Activated naive CD8-positive, alpha-beta T cell treated with anti-CD3 and anti-CD28 coated beads for 36 hours (primary cell): Measurements from ENCODE around the gene MAP1B. TPM values are rescaled to one million over a fixed set of nuclear protein-coding genes. Genes with fewer than 3 reads are reported as not detected.

Source experiments
- DNase-seq: peaks from one replicate; pipeline ENCODE4 v3.0.0; 2021
- H3K27ac Mint-ChIP-seq: one replicate; pipeline ENCODE4 v1.8.0; 2022; ENCODE audit warnings: mild to moderate bottlenecking, moderate library complexity, mixed read lengths
- H3K27me3 Mint-ChIP-seq: one replicate; pipeline ENCODE4 v1.8.0; 2022; ENCODE audit warnings: mild to moderate bottlenecking, mixed read lengths
- H3K36me3 Mint-ChIP-seq: one replicate; pipeline ENCODE4 v1.8.0; 2021; ENCODE audit warnings: mild to moderate bottlenecking, mixed read lengths
- H3K4me1 Mint-ChIP-seq: one replicate; pipeline ENCODE4 v1.8.0; 2021; ENCODE audit warnings: mixed read lengths
- H3K4me3 Mint-ChIP-seq: one replicate; pipeline ENCODE4 v1.8.0; 2022; ENCODE audit warnings: mild to moderate bottlenecking, moderate library complexity, mixed read lengths
- H3K9me3 Mint-ChIP-seq: one replicate; pipeline ENCODE4 v1.8.0; 2022; ENCODE audit warnings: mixed read lengths
- total RNA-seq, 2 experiments: library from RNA; stranded (reverse); gene quantifications; one replicate each; pipeline ENCODE4 v1.2.3, GENCODE V29; 2021

MAP1B gene
- total RNA-seq, 2 experiments from 2014 or later: 0.10 to 0.27 TPM

DNA sequence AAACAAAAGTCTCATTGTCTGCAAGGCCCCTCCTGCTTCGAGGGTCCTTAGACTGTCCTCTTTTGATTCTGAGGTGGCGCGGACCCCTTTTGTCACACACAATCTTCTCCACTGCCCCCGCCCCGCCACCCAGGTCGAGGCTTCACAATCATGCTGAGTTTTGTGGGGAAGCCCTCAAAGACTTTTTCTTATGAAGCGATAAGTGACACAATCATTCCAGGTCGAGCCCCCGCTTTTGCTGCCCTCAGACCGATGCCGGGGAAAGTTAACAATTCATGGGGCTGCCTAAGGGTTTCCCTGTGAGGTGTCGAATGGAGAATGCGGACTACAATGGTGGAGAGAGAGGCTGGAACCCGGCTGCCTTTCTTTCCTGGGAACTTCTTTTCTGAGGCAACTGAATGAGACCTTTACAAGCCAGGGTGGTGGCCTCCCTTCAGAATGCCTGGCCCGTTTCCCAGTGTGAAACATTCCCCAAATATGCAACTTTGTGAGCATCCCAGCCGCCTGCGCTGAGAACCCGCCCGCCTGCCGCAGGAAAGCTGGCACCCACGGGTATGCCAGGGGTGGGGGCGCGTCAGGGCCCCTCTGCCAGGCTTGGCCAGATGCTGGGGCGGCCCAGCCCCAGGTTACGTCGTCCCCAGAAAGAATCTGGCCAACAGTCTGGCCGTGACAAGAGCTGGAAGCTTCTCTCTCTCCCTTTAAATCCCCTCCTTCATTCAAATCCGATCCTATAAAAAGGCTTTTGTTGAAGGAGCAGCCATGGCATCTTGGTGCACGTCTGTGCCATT lies 71.9 kb downstream of the MAP1B start:
- Mint-ChIP-seq H3K4me1 (no peaks in the 10 kb centered on the region), H3K4me3 (no peak overlapping the region), H3K36me3 (no peaks in the 10 kb centered on the region), H3K27me3 (peaks cover 49% of the 10 kb centered on the region), H3K9me3 (no peaks in the 10 kb centered on the region), H3K27ac (no peak overlapping the region)
- DNase-seq: no peak

DNA sequence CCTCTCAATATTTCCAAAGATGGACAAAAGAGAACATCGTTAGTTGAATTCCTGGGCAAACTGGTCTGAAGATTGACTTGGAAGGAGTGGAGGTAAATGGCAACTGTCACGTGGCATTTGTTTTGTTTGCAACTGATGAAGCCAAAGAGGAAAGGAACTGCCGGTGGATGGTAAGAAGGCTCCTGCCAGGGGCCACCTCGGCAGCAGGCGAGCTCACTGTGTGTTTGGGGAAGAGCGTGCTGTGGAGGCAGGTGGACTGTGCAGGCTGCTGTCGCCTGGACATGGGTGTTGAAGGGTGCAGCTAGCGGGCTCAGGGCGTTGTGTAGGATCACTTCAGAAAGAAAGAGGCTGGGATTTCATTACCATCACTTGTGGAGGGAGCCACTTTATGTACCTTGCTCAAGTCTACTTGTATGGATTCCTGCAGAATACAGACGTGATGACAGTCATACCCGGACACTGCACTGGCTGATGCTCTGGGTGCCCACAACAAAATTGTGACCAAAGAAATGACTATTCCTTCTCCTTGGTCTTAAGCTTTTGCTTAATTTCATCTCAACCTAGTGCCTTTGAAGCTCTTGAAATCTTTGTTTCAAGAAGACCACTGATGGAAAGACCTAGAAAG lies 72.7 kb downstream of the MAP1B start:
- Mint-ChIP-seq H3K9me3 (no peaks in the 10 kb centered on the region), H3K27ac (no peak overlapping the region), H3K36me3 (no peaks in the 10 kb centered on the region), H3K4me3 (no peak overlapping the region), H3K4me1 (no peaks in the 10 kb centered on the region), H3K27me3 (peaks cover 49% of the 10 kb centered on the region)
- no peak for DNase-seq

DNA sequence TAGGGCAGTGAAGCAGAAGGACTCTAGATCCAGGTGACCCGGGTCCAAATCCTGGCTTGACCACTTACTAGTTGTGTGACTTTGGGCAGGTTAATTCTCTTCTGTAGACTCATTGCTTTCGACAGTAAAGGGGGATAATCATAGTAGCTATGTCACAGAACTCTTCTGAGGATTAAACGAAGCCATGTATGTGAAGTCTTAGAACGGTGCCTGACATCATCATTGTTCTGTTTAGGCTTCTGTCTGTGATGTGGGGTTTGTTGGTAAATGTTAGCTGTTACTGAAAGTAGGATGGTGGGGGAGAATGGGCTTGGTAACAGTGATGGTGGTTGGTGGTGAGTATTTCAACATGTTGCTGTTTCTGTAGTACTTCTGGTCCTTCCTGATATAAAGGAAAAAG lies 73.7 kb downstream of the MAP1B start:
- no peaks in the 10 kb centered on the region for H3K36me3 Mint-ChIP-seq
- no peak overlapping the region for H3K4me3 Mint-ChIP-seq
- H3K4me1 Mint-ChIP-seq: no peaks in the 10 kb centered on the region
- no peaks in the 10 kb centered on the region for H3K9me3 Mint-ChIP-seq
- H3K27me3 Mint-ChIP-seq: peaks cover 42% of the 10 kb centered on the region
- H3K27ac Mint-ChIP-seq: no peak overlapping the region
- no peak for DNase-seq

DNA sequence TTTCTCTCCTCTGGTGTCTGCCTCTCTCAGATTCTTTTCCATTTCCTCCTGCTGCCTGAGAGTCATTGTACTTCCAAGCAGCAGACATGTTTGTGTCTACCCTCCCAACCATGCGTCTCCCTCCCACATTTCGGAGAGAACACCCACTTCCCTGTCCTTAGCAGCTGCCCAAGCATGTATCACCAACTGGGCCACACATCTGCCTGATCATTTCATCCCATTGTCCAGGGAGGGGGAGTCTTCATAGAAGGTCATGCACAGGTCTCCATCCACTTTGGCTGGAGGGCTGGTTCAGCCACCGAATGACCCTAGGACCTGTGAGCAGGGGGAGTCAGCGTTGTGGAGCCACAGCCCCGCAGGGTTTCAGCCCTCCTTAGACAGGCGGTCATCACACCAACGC lies 75.4 kb downstream of the MAP1B start:
- no peak for DNase-seq
- Mint-ChIP-seq H3K9me3 (no peaks in the 10 kb centered on the region), H3K36me3 (no peaks in the 10 kb centered on the region), H3K27ac (no peak overlapping the region), H3K4me3 (no peak overlapping the region), H3K27me3 (peaks cover 38% of the 10 kb centered on the region), H3K4me1 (no peaks in the 10 kb centered on the region)

DNA sequence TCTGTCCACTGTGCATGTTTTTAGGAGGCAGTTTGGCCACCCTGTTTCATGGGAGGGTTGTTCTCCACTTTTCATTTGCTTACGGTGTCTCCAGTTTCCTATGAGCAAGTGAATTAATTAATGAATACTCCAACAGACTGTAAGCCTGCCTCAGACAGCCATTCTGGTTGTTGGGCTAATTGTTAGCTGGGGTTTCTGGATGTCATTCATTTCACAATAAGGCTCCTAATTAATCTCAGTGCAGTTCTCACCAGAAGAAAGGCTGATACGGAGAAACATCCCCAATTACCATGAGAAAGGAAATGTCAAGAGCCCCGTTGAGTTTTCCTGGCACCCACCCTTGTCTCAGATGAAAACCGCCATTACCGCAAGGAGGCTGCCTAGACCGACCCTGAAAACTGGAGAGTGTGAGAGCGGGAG lies 75.8 kb downstream of the MAP1B start:
- no peaks in the 10 kb centered on the region for H3K36me3 Mint-ChIP-seq
- H3K27me3 Mint-ChIP-seq: peaks cover 34% of the 10 kb centered on the region
- H3K9me3 Mint-ChIP-seq: no peaks in the 10 kb centered on the region
- H3K4me3 Mint-ChIP-seq: no peak overlapping the region
- no peak for DNase-seq
- H3K27ac Mint-ChIP-seq: no peak overlapping the region
- no peaks in the 10 kb centered on the region for H3K4me1 Mint-ChIP-seq

DNA sequence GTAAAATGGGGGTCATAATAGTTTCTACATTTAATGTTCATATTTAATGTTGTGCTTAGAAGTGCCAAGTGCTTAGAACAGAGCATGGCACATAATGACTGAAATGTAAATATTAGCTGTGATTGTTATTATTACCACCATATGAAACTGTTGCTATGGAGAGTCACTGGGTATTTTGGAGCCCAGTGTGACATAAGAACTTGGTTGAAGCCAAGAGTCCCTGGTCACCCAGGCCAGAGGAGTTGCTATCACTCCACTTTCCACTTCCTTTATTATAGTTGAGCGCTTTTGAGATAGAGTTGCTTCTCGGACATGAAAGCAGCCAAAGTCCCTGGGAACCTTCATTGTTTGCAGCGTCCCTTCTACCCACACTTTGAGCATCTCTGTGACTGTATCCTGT lies 77.1 kb downstream of the MAP1B start:
- no peaks in the 10 kb centered on the region for H3K36me3 Mint-ChIP-seq
- no peaks in the 10 kb centered on the region for H3K4me1 Mint-ChIP-seq
- peaks cover 30% of the 10 kb centered on the region for H3K27me3 Mint-ChIP-seq
- no peak for DNase-seq
- H3K9me3 Mint-ChIP-seq: no peaks in the 10 kb centered on the region
- H3K27ac Mint-ChIP-seq: no peak overlapping the region
- H3K4me3 Mint-ChIP-seq: no peak overlapping the region

DNA sequence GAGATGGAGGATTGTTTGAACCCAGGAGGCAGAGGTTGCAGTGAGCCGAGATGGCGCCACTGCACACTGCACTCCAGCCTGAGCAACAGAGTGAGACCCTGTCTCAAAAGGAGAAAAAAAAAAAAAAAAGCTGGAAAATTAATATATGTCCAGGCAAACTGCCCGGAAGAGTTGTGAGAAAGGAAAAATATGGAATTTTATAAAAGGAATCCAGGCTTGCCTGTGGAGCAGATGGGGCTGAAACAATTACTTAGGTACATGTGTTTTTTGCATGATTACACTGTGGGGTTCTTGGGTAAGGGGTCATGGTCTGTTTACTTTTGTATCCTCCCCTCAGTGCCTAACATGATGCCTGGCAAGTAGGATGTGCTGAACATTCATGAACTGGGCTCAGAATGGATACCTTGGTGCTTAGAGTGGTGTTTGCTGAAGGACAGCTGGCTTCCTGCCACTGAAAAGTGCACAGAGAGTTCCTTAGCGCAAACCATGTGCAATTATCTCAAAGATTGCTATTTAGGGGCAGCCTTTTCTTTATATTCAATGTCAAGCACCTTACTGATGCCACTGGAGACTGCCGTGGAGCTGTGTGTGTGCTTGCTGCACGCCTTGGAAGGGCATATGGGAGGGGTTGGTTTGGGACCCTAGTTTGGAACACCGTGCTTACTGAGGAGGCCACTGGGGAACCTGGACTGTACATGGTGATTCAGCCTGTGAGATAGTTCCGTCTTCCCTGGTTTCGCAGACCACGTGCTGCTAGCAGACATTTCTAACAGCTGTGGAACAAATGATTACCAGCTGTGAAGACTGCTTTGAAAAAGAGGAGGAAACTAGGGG lies 78.4 kb downstream of the MAP1B start:
- peaks cover 25% of the 10 kb centered on the region for H3K27me3 Mint-ChIP-seq
- no peaks in the 10 kb centered on the region for H3K36me3 Mint-ChIP-seq
- no peaks in the 10 kb centered on the region for H3K4me1 Mint-ChIP-seq
- no peaks in the 10 kb centered on the region for H3K9me3 Mint-ChIP-seq
- no peak overlapping the region for H3K4me3 Mint-ChIP-seq
- no peak for DNase-seq
- H3K27ac Mint-ChIP-seq: no peak overlapping the region

DNA sequence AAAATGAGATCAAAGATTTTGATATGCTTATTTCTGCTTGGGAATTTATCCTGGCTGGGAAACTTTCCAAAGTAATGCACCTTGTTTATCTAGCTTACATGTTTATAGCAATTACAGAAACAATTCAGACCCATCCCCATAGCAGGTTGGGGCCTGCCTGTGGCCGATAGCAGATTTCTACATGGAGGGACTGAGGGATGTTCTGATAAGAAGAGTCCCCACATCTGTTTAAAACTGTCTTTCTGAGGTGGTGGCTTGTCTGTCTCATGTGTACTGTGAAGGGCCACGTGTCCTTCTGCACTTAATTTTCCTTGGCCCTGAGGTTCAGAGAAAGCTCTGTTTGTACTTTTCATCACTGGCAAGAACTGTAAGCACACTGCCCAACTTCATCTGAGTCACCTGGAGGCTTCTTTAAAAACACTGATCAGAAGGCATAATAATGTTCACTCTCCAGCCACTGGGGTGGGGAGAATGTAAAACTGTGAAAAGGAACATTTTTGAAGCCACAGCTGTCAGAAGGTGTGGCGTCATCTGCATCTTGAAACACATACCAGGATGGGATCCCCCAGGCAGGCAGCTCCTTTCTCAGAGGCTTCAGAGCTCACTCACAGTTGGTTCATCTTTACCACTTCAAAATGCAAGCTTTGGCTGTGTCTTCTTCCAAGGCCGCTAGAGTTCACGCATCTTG lies 80.3 kb downstream of the MAP1B start:
- no peaks in the 10 kb centered on the region for H3K4me1 Mint-ChIP-seq
- DNase-seq: no peak
- no peaks in the 10 kb centered on the region for H3K9me3 Mint-ChIP-seq
- peaks cover 15% of the 10 kb centered on the region for H3K27me3 Mint-ChIP-seq
- H3K36me3 Mint-ChIP-seq: no peaks in the 10 kb centered on the region
- H3K27ac Mint-ChIP-seq: no peak overlapping the region
- no peak overlapping the region for H3K4me3 Mint-ChIP-seq

DNA sequence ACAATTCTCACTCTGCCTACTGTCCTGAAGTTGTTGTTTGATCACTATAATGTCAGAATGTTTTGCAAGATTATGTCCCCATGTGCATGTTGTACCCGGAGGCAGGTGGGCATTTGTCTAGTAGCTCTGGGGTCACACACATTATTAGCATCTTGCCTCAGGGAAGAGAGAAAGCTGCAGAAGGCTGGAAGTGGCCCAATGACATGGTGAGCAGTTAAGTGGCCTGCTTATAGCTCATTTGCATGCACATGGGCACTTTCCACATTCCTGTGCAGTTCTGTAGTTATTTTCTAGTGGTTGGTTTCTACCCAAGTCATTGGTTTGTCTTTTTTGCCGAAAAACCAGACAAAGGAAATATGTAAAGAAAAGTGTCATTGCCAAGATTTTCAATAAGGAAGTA lies 80.9 kb downstream of the MAP1B start:
- Mint-ChIP-seq H3K36me3 (no peaks in the 10 kb centered on the region), H3K4me3 (no peak overlapping the region), H3K9me3 (no peaks in the 10 kb centered on the region), H3K27me3 (peaks cover 16% of the 10 kb centered on the region), H3K27ac (no peak overlapping the region), H3K4me1 (no peaks in the 10 kb centered on the region)
- no peak for DNase-seq

DNA sequence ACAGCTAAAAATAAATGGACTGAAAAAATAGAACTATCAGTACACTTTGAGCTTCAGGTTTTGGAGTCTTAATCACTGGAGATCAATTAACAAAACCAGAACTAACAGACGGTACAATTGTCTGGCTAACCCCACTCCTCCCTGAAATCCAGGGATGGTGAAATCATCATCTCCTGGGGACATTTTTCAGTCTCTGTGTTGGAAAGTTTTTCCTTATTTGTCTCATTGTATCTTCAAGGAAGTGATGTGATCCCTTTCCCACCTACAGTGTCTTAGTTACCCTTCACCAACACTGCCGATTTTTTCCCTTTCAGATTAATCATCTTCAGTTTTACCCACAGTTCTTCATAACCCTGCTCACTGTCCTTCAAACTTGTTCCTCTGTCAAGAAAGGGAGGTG lies 81.9 kb downstream of the MAP1B start:
- H3K4me3 Mint-ChIP-seq: no peak overlapping the region
- no peaks in the 10 kb centered on the region for H3K4me1 Mint-ChIP-seq
- peaks cover 17% of the 10 kb centered on the region for H3K27me3 Mint-ChIP-seq

DNA sequence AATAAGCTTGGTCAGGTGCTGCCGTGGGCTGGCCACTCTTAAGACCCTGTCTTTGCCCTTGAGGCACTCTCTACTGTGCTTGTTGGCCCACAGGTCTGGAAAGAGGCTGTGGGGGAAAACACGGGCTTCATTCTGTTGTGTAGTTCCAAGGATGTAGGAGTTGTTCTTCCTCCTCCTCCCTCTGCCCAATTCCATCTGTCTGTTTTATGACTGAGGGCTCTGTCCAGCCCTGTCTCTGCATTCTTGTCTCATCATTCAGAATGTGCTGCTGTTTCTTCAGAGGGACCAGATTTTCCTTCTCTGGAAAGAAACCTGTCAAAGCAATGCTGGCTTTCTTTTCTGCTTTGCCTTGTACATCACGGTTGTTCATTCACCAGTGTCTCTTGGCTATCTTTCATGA lies 84.1 kb downstream of the MAP1B start:
- Mint-ChIP-seq H3K36me3 (peaks cover 1% of the 10 kb centered on the region), H3K27me3 (peaks cover 30% of the 10 kb centered on the region), H3K4me1 (no peaks in the 10 kb centered on the region), H3K4me3 (no peak overlapping the region), H3K9me3 (no peaks in the 10 kb centered on the region), H3K27ac (no peak overlapping the region)
- DNase-seq: no peak

More for the DNA sequence above, 81.9 kb downstream of the MAP1B start:
- DNase-seq: no peak
- no peaks in the 10 kb centered on the region for H3K9me3 Mint-ChIP-seq
- no peak overlapping the region for H3K27ac Mint-ChIP-seq
- no peaks in the 10 kb centered on the region for H3K36me3 Mint-ChIP-seq

DNA sequence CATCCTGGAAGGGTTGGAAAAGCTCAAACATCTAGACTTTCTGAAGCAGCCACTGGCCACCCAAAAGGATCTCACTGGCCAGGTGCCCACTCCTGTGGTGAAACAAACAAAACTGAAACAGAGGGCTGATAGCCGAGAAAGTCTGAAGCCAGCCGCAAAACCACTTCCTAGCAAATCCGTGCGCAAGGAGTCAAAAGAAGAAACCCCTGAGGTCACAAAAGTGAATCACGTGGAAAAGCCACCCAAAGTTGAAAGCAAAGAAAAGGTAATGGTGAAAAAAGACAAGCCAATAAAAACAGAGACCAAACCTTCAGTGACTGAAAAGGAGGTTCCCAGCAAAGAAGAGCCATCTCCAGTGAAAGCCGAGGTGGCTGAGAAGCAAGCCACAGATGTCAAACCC lies 87.6 kb downstream of the MAP1B start:
- DNase-seq: peak; percentile 18
- no peaks in the 10 kb centered on the region for H3K9me3 Mint-ChIP-seq
- H3K27ac Mint-ChIP-seq: no peak overlapping the region
- H3K4me1 Mint-ChIP-seq: no peaks in the 10 kb centered on the region
- H3K36me3 Mint-ChIP-seq: peaks cover 1% of the 10 kb centered on the region
- no peak overlapping the region for H3K4me3 Mint-ChIP-seq
- H3K27me3 Mint-ChIP-seq: peaks cover 26% of the 10 kb centered on the region

DNA sequence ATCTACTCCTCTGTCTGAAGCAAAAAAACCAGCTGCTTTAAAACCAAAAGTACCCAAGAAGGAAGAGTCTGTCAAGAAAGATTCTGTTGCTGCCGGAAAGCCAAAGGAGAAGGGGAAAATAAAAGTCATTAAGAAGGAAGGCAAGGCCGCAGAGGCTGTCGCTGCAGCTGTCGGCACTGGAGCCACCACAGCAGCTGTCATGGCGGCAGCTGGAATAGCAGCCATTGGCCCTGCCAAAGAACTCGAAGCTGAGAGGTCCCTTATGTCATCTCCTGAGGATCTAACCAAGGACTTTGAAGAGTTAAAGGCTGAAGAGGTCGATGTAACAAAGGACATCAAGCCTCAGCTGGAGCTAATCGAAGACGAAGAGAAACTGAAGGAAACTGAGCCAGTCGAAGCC lies 88.3 kb downstream of the MAP1B start:
- Mint-ChIP-seq H3K9me3 (no peaks in the 10 kb centered on the region), H3K27me3 (peaks cover 26% of the 10 kb centered on the region)

DNA sequence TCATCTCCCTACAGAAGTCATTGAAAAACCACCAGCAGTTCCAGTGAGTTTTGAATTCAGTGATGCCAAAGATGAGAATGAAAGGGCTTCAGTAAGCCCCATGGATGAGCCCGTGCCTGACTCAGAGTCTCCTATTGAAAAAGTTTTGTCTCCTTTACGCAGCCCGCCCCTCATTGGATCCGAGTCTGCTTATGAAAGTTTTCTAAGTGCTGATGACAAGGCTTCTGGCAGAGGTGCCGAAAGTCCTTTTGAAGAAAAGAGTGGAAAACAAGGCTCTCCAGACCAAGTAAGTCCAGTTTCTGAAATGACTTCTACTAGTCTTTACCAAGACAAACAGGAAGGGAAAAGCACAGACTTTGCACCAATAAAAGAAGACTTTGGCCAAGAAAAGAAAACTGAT lies 90.1 kb downstream of the MAP1B start:
- Mint-ChIP-seq H3K9me3 (no peaks in the 10 kb centered on the region), H3K4me1 (no peaks in the 10 kb centered on the region), H3K4me3 (no peak overlapping the region), H3K27me3 (peaks cover 25% of the 10 kb centered on the region), H3K36me3 (peaks cover 1% of the 10 kb centered on the region), H3K27ac (no peak overlapping the region)
- DNase-seq: no peak

More for the DNA sequence above, 88.3 kb downstream of the MAP1B start:
- Mint-ChIP-seq H3K4me3 (no peak overlapping the region), H3K36me3 (peaks cover 1% of the 10 kb centered on the region), H3K4me1 (no peaks in the 10 kb centered on the region), H3K27ac (no peak overlapping the region)
- no peak for DNase-seq

DNA sequence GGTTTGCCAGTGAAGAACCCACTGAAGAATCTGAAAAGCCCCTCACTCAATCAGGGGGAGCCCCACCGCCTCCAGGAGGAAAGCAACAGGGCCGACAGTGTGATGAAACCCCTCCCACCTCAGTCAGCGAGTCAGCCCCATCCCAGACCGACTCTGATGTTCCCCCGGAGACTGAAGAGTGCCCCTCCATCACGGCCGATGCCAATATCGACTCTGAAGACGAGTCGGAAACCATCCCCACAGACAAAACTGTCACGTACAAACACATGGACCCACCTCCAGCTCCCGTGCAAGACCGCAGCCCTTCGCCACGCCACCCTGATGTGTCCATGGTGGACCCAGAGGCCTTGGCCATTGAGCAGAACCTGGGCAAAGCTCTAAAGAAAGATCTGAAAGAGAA lies 92.4 kb downstream of the MAP1B start:
- Mint-ChIP-seq H3K4me3 (no peak overlapping the region), H3K27ac (no peak overlapping the region), H3K4me1 (no peaks in the 10 kb centered on the region), H3K36me3 (peaks cover 1% of the 10 kb centered on the region), H3K9me3 (no peaks in the 10 kb centered on the region), H3K27me3 (peaks cover 8% of the 10 kb centered on the region)
- DNase-seq: no peak
